HepG2 (cell line): ENCODE data around the gene PCGF3. TPM values are rescaled to one million over a fixed set of nuclear protein-coding genes. Genes with fewer than 3 reads are reported as not detected.

Experiments
- ADNP ChIP-seq: sonication (generic); formaldehyde crosslinking; IDR thresholded peaks from 2 replicates; pipeline ENCODE4 v1.4.0; 2020; ENCODE audit warnings: missing genetic modification reagents
- AFF4 ChIP-seq: sonication (generic); formaldehyde crosslinking; IDR thresholded peaks from 2 replicates; pipeline ENCODE4 v1.4.0; 2020; ENCODE audit warnings: missing genetic modification reagents
- LBX2 ChIP-seq: sonication (generic); formaldehyde crosslinking; IDR thresholded peaks from 2 replicates; pipeline ENCODE4 v1.5.0; 2020; ENCODE audit warnings: missing genetic modification reagents, mild to moderate bottlenecking, borderline replicate concordance
- MXI1 ChIP-seq: IDR thresholded peaks from 3 replicates; pipeline ENCODE4 v1.6.1; 2012; ENCODE audit warnings: low read depth, low read length, inconsistent platforms, borderline replicate concordance
- REXO4 ChIP-seq: sonication (generic); formaldehyde crosslinking; IDR thresholded peaks from 2 replicates; pipeline ENCODE4 v1.8.0; 2022; ENCODE audit warnings: missing genetic modification reagents, mild to moderate bottlenecking, borderline replicate concordance
- STAT5B ChIP-seq: sonication (generic); formaldehyde crosslinking; IDR thresholded peaks from 2 replicates; pipeline ENCODE4 v1.4.0; 2020; ENCODE audit warnings: missing genetic modification reagents
- ZBTB1 ChIP-seq: sonication (generic); formaldehyde crosslinking; IDR thresholded peaks from 2 replicates; pipeline ENCODE4 v1.4.0; 2020; ENCODE audit warnings: missing genetic modification reagents, borderline replicate concordance
- ZBTB38 ChIP-seq: sonication (generic); formaldehyde crosslinking; IDR thresholded peaks from 2 replicates; pipeline ENCODE4 v1.5.1; 2020; ENCODE audit warnings: mild to moderate bottlenecking, missing genetic modification reagents
- ZNF234 ChIP-seq: sonication (generic); formaldehyde crosslinking; conservative IDR thresholded peaks from 2 replicates; pipeline ENCODE4 v1.5.1; 2020; ENCODE audit warnings: mild to moderate bottlenecking, missing genetic modification reagents
- ZNF280B ChIP-seq: sonication (generic); formaldehyde crosslinking; IDR thresholded peaks from 2 replicates; pipeline ENCODE4 v1.5.0; 2020; ENCODE audit warnings: missing genetic modification reagents, mild to moderate bottlenecking, borderline replicate concordance
- ZNF383 ChIP-seq: sonication (generic); formaldehyde crosslinking; IDR thresholded peaks from 2 replicates; pipeline ENCODE4 v1.4.0; 2020; ENCODE audit warnings: missing genetic modification reagents, mild to moderate bottlenecking, borderline replicate concordance
- ZNF510 ChIP-seq: sonication (generic); formaldehyde crosslinking; IDR thresholded peaks from 2 replicates; pipeline ENCODE4 v1.4.0; 2020; ENCODE audit warnings: low read depth, mild to moderate bottlenecking, missing genetic modification reagents
- ZNF605 ChIP-seq: sonication (generic); formaldehyde crosslinking; IDR thresholded peaks from 2 replicates; pipeline ENCODE4 v1.8.0; 2022; ENCODE audit warnings: mild to moderate bottlenecking, missing genetic modification reagents
- ZNF615 ChIP-seq: sonication (generic); formaldehyde crosslinking; IDR thresholded peaks from 2 replicates; pipeline ENCODE4 v1.5.0; 2020; ENCODE audit warnings: mild to moderate bottlenecking, missing genetic modification reagents, borderline replicate concordance
- ZNF691 ChIP-seq: sonication (generic); formaldehyde crosslinking; IDR thresholded peaks from 2 replicates; pipeline ENCODE4 v1.4.0; 2020; ENCODE audit warnings: missing genetic modification reagents, low read depth, mild to moderate bottlenecking, borderline replicate concordance
- ZNF772 ChIP-seq: sonication (generic); formaldehyde crosslinking; IDR thresholded peaks from 2 replicates; pipeline ENCODE4 v1.5.0; 2020; ENCODE audit warnings: mild to moderate bottlenecking, missing genetic modification reagents
- ZSCAN31 ChIP-seq: sonication (generic); formaldehyde crosslinking; IDR thresholded peaks from 2 replicates; pipeline ENCODE4 v1.5.0; 2020; ENCODE audit warnings: low read depth, mild to moderate bottlenecking, missing genetic modification reagents
- polyA plus RNA-seq, 8 experiments: library from polyadenylated mRNA; depleted of rRNA in 3 of 8; stranded (reverse) in 7 of 8; unstranded in 1 of 8; fragments of >200 nt; fragmentation: Illumina TruSeq in 4 of 8; extraction: Trizol in 4 of 8; gene quantifications; 2 replicates each; pipeline versions ENCODE4 v1.2.1 to v1.2.3, GENCODE V29; 2011 to 2016; ENCODE audit warnings: low read depth in 4 of 8, missing spikeins in 1 of 8, mixed read lengths in 1 of 8; ENCODE audit not compliant: insufficient read depth in 1 of 8
- total RNA-seq, 5 experiments: library from RNA; depleted of rRNA; stranded (reverse); fragments of >200 nt; fragmentation: Illumina TruSeq; extraction: Trizol; gene quantifications; 2 replicates each; pipeline ENCODE4 v1.2.3, GENCODE V29; 2016; ENCODE audit warnings: low read depth in 1 of 5
- TF ChIP-seq, protein P1 (sequence below): sonication (generic); formaldehyde crosslinking; IDR thresholded peaks from 2 replicates; pipeline ENCODE4; 2020; ENCODE audit warnings: missing genetic modification reagents, mild to moderate bottlenecking, borderline replicate concordance

Gene PCGF3
- total and polyA plus RNA-seq, 2 of the 13 experiments (the other 11 are each of a cell fraction or from before 2014, with no cell fraction given): 28.6 to 66.2 TPM

- TF ChIP-seq ZNF615 (CRISPR knock-in tag): no peak
- no peak for TF ChIP-seq ZNF234 (CRISPR knock-in tag)
- no peak for TF ChIP-seq ZBTB1 (CRISPR knock-in tag)
- TF ChIP-seq, protein P1, sequence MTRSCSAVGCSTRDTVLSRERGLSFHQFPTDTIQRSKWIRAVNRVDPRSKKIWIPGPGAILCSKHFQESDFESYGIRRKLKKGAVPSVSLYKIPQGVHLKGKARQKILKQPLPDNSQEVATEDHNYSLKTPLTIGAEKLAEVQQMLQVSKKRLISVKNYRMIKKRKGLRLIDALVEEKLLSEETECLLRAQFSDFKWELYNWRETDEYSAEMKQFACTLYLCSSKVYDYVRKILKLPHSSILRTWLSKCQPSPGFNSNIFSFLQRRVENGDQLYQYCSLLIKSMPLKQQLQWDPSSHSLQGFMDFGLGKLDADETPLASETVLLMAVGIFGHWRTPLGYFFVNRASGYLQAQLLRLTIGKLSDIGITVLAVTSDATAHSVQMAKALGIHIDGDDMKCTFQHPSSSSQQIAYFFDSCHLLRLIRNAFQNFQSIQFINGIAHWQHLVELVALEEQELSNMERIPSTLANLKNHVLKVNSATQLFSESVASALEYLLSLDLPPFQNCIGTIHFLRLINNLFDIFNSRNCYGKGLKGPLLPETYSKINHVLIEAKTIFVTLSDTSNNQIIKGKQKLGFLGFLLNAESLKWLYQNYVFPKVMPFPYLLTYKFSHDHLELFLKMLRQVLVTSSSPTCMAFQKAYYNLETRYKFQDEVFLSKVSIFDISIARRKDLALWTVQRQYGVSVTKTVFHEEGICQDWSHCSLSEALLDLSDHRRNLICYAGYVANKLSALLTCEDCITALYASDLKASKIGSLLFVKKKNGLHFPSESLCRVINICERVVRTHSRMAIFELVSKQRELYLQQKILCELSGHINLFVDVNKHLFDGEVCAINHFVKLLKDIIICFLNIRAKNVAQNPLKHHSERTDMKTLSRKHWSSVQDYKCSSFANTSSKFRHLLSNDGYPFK (CRISPR knock-in tag): no peak; the same call in 1 of the 2 replicates
- TF ChIP-seq ZBTB38 (CRISPR knock-in tag): no peak; the same call in 1 of the 2 replicates
- no peak for TF ChIP-seq ZNF510 (CRISPR knock-in tag)
- no peak for TF ChIP-seq STAT5B (CRISPR knock-in tag)
- TF ChIP-seq ZNF605: no peak
- TF ChIP-seq ADNP (CRISPR knock-in tag): no peak
- TF ChIP-seq AFF4 (CRISPR knock-in tag): no peak
- peak; percentile 41; the same call in 1 of the 3 replicates for TF ChIP-seq MXI1
- no peak for TF ChIP-seq LBX2
- TF ChIP-seq ZNF772 (CRISPR knock-in tag): peak; percentile 70; the same call in 1 of the 2 replicates
- no peak for TF ChIP-seq ZNF280B (CRISPR knock-in tag)
- no peak for TF ChIP-seq REXO4
- TF ChIP-seq ZNF383 (CRISPR knock-in tag): no peak
- no peak for TF ChIP-seq ZSCAN31 (CRISPR knock-in tag)
- 0 out of 2 replicates have a peak, but pooled peaks have one; percentile 51 for TF ChIP-seq ZNF691 (CRISPR knock-in tag)
Measured at GRCh38 chr4:658681-659667, 46.7 kb upstream of the PCGF3 start (continued).
